Measurements from ENCODE around the gene SHISA6.

DNA sequence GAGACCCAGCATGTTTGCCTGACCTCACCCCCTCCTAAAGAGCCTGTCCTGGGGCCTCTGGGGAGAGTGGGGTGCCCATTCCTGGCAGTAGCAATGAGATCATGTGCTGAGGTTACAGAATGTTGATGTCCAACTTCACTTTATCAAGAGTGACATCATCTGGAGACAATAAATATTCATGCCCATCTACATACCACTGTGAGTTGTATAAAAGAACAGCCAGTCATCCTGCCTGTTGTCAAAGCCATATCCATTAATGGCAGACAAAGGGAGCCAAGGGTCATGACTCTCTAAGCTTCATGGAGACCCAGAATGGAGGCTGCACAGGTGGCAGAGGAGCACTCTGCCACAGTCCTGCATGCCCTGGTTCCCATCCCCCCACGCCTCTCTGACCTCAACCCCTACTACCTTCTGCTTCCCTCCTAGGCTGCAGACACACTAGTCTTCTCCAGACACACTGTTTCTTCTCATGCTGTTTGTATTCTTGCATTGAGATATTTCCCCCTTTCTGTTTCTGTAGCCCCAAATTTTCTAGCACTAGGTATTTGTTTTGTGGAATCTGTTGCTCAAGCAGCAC is 27.1 kb downstream of the SHISA6 start:
- TF ChIP-seq, protein P1, sequence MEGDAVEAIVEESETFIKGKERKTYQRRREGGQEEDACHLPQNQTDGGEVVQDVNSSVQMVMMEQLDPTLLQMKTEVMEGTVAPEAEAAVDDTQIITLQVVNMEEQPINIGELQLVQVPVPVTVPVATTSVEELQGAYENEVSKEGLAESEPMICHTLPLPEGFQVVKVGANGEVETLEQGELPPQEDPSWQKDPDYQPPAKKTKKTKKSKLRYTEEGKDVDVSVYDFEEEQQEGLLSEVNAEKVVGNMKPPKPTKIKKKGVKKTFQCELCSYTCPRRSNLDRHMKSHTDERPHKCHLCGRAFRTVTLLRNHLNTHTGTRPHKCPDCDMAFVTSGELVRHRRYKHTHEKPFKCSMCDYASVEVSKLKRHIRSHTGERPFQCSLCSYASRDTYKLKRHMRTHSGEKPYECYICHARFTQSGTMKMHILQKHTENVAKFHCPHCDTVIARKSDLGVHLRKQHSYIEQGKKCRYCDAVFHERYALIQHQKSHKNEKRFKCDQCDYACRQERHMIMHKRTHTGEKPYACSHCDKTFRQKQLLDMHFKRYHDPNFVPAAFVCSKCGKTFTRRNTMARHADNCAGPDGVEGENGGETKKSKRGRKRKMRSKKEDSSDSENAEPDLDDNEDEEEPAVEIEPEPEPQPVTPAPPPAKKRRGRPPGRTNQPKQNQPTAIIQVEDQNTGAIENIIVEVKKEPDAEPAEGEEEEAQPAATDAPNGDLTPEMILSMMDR (IDR thresholded peaks at IDR 0.05) = no peak
- no peak for TF ChIP-seq POLR2AphosphoS5 (IDR thresholded peaks at IDR 0.05; ENCODE audit: low read depth, low read length)

Data from SK-N-SH (cell line).